HepG2 (cell line): ENCODE data around the gene TMED3. TPM values are rescaled to one million over a fixed set of nuclear protein-coding genes. Genes with fewer than 3 reads are reported as not detected.
A peak's percentile ranks its signal among the peaks of the same experiment; 100 is the strongest.

Experiments
- AGO1 ChIP-seq: fragments of 200-400 bp; formaldehyde crosslinking; IDR thresholded peaks from 2 replicates; pipeline ENCODE4 v1.6.1; 2017; ENCODE audit warnings: mild to moderate bottlenecking, low read depth, low read length, moderate library complexity; ENCODE audit not compliant: poor library complexity, severe bottlenecking
- ARNT2 ChIP-seq: sonication (generic); formaldehyde crosslinking; IDR thresholded peaks from 2 replicates; pipeline ENCODE4 v1.8.0; 2022; ENCODE audit warnings: mild to moderate bottlenecking, low read depth, missing genetic modification reagents, moderate library complexity
- DR1 ChIP-seq: sonication (generic); formaldehyde crosslinking; IDR thresholded peaks from 2 replicates; pipeline ENCODE4 v1.8.0; 2021; ENCODE audit warnings: mild to moderate bottlenecking, missing genetic modification reagents, inconsistent platforms
- IKZF1 ChIP-seq: fragments of 450-650 bp; IDR thresholded peaks from 2 replicates; pipeline ENCODE4 v1.7.1; 2016
- MAFK ChIP-seq, 2 experiments: IDR thresholded peaks in 1 of 2; conservative IDR thresholded peaks in 1 of 2; 2 replicates each; pipeline ENCODE4 v1.6.1; 2011; ENCODE audit warnings: improper control_type of control experiment in 2 of 2, low read length in 2 of 2
- MZF1 ChIP-seq: sonication (generic); formaldehyde crosslinking; IDR thresholded peaks from 2 replicates; pipeline ENCODE4 v1.8.1; 2023; ENCODE audit warnings: mild to moderate bottlenecking, missing genetic modification reagents, borderline replicate concordance
- NR2C2 ChIP-seq: sonication (generic); formaldehyde crosslinking; IDR thresholded peaks from 2 replicates; pipeline ENCODE4 v1.4.0; 2020; ENCODE audit warnings: missing genetic modification reagents, mild to moderate bottlenecking, moderate library complexity, borderline replicate concordance
- NR3C1 ChIP-seq: sonication (generic); formaldehyde crosslinking; IDR thresholded peaks from 2 replicates; pipeline ENCODE4 v1.4.0; 2020; ENCODE audit warnings: missing genetic modification reagents
- PHF5A ChIP-seq: IDR thresholded peaks from one replicate; pipeline ENCODE4 v1.6.1; 2018; ENCODE audit warnings: low read depth, missing genetic modification reagents; ENCODE audit not compliant: unreplicated experiment
- RARA ChIP-seq: IDR thresholded peaks from 2 replicates; pipeline ENCODE4 v1.6.1; 2016; ENCODE audit warnings: missing genetic modification reagents, missing compliant biosample characterization
- RXRA ChIP-seq: sonication (generic); formaldehyde crosslinking; IDR thresholded peaks from 2 replicates; pipeline ENCODE4 v1.5.1; 2020; ENCODE audit warnings: missing genetic modification reagents
- SP5 ChIP-seq: IDR thresholded peaks from 2 replicates; pipeline ENCODE4 v1.6.1; 2016; ENCODE audit warnings: low read depth, borderline replicate concordance
- TEAD3 ChIP-seq: optimal IDR thresholded peaks from 2 replicates; pipeline ENCODE3; 2016; ENCODE audit warnings: borderline replicate concordance
- ZIK1 ChIP-seq: sonication (generic); formaldehyde crosslinking; IDR thresholded peaks from 2 replicates; pipeline ENCODE4 v1.5.0; 2020; ENCODE audit warnings: mild to moderate bottlenecking, low read depth, missing genetic modification reagents, borderline replicate concordance
- ZNF180 ChIP-seq: sonication (generic); formaldehyde crosslinking; IDR thresholded peaks from 2 replicates; pipeline ENCODE4 v1.4.0; 2020; ENCODE audit warnings: low read depth, missing genetic modification reagents, borderline replicate concordance
- ZNF33B ChIP-seq: sonication (generic); formaldehyde crosslinking; IDR thresholded peaks from 2 replicates; pipeline ENCODE4 v1.5.1; 2020; ENCODE audit warnings: mild to moderate bottlenecking, missing genetic modification reagents
- ZNF572 ChIP-seq: sonication (generic); formaldehyde crosslinking; IDR thresholded peaks from 2 replicates; pipeline ENCODE4 v1.5.1; 2020; ENCODE audit warnings: mild to moderate bottlenecking, missing genetic modification reagents
- ZNF703 ChIP-seq: sonication (generic); formaldehyde crosslinking; IDR thresholded peaks from 2 replicates; pipeline ENCODE4 v1.5.1; 2020; ENCODE audit warnings: missing genetic modification reagents, mild to moderate bottlenecking, moderate library complexity, borderline replicate concordance
- ZNF781 ChIP-seq: sonication (generic); formaldehyde crosslinking; IDR thresholded peaks from 2 replicates; pipeline ENCODE4 v1.5.1; 2020; ENCODE audit warnings: borderline replicate concordance, mild to moderate bottlenecking, missing genetic modification reagents; ENCODE audit errors: not compliant biosample characterization
- polyA plus RNA-seq, 8 experiments: library from polyadenylated mRNA; depleted of rRNA in 3 of 8; stranded (reverse) in 7 of 8; unstranded in 1 of 8; fragments of >200 nt; fragmentation: Illumina TruSeq in 4 of 8; extraction: Trizol in 4 of 8; gene quantifications; 2 replicates each; pipeline versions ENCODE4 v1.2.1 to v1.2.3, GENCODE V29; 2011 to 2016; ENCODE audit warnings: low read depth in 4 of 8, missing spikeins in 1 of 8, mixed read lengths in 1 of 8; ENCODE audit not compliant: insufficient read depth in 1 of 8
- total RNA-seq, 5 experiments: library from RNA; depleted of rRNA; stranded (reverse); fragments of >200 nt; fragmentation: Illumina TruSeq; extraction: Trizol; gene quantifications; 2 replicates each; pipeline ENCODE4 v1.2.3, GENCODE V29; 2016; ENCODE audit warnings: low read depth in 1 of 5
- TF ChIP-seq, protein P1 (sequence below): sonication (generic); formaldehyde crosslinking; conservative IDR thresholded peaks from 2 replicates; pipeline ENCODE4 v1.4.0; 2020; ENCODE audit warnings: missing genetic modification reagents
- TF ChIP-seq, protein P2 (sequence below): IDR thresholded peaks from 2 replicates; pipeline ENCODE4 v1.6.1; 2016; ENCODE audit warnings: control low read depth
- TF ChIP-seq, protein P3 (sequence below): sonication (generic); formaldehyde crosslinking; IDR thresholded peaks from 2 replicates; pipeline ENCODE4 v1.5.0; 2020; ENCODE audit warnings: missing genetic modification reagents
- TF ChIP-seq, protein P4 (sequence below): sonication (generic); formaldehyde crosslinking; IDR thresholded peaks from 2 replicates; pipeline ENCODE4 v1.4.0; 2020; ENCODE audit warnings: low read depth, missing genetic modification reagents

The TMED3 gene
- total and polyA plus RNA-seq, 2 of the 13 experiments (the other 11 are each of a cell fraction or from before 2014, with no cell fraction given) = 125 to 155 TPM

DNA sequence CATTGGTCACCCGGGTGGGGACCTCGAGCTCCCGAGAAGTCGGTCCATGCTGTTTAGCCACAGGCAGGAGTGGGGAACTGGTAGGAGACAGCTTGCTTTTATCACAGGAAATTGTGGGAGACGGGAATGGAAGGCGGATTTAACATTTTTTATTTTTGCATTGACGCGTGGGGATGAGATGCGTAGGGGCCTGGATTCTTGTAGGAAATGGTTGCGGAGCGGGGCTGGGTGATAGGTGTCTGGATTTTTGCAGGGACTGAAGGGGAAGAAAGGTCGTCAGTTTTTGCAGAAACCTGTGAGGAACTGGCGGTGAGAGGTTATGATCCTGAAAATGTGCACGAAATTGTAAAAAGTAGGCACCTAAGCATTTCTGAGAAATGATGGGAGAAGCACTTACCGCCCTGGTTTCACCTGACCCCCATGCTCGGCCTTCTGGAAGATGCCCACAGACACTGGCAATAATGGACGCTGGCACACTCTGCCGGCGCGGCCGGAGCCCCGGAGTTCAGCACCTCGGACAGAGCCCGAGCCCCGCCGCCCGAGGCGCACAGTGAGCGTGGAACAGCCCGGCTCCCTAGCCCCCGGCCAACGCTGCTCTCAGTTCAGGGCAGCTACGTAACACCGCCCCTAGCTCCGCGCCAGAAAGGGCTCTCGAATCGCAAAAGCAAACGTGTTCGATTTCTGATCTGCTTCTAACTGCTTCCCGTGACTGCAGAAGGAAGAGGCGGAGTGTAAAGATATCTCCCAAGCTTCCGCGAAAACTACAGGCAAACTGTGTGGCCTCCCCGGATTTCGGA, 27.5 kb upstream of the TMED3 start (continued):
- TF ChIP-seq IKZF1 (no peak), RARA (CRISPR knock-in tag) (no peak), ZNF33B (CRISPR knock-in tag) (no peak), MAFK (conservative IDR thresholded peaks at IDR 0.05 in 1 of 2, IDR thresholded peaks at IDR 0.05 in 1 of 2; ENCODE audit: low read length in 2 of 2) (no peak), ZNF180 (CRISPR knock-in tag) (no peak), AGO1 (no peak), MZF1 (no peak), ZIK1 (CRISPR knock-in tag) (no peak), SP5 (no peak), ZNF703 (no peak), NR3C1 (CRISPR knock-in tag) (no peak), TEAD3 (CRISPR knock-in tag) (no peak), RXRA (CRISPR knock-in tag) (no peak), NR2C2 (no peak), ZNF572 (CRISPR knock-in tag) (no peak), DR1 (no peak), ARNT2 (CRISPR knock-in tag) (0 out of 2 replicates have a peak, but pooled peaks have one; percentile 34), ZNF781 (CRISPR knock-in tag) (peak; percentile 69), PHF5A (CRISPR knock-in tag) (no peak)
- TF ChIP-seq, protein P1, sequence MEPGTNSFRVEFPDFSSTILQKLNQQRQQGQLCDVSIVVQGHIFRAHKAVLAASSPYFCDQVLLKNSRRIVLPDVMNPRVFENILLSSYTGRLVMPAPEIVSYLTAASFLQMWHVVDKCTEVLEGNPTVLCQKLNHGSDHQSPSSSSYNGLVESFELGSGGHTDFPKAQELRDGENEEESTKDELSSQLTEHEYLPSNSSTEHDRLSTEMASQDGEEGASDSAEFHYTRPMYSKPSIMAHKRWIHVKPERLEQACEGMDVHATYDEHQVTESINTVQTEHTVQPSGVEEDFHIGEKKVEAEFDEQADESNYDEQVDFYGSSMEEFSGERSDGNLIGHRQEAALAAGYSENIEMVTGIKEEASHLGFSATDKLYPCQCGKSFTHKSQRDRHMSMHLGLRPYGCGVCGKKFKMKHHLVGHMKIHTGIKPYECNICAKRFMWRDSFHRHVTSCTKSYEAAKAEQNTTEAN = peak; percentile 80; the same call in 1 of the 2 replicates
- TF ChIP-seq, protein P2, sequence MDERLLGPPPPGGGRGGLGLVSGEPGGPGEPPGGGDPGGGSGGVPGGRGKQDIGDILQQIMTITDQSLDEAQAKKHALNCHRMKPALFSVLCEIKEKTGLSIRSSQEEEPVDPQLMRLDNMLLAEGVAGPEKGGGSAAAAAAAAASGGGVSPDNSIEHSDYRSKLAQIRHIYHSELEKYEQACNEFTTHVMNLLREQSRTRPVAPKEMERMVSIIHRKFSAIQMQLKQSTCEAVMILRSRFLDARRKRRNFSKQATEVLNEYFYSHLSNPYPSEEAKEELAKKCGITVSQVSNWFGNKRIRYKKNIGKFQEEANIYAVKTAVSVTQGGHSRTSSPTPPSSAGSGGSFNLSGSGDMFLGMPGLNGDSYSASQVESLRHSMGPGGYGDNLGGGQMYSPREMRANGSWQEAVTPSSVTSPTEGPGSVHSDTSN = no peak
- TF ChIP-seq, protein P3, sequence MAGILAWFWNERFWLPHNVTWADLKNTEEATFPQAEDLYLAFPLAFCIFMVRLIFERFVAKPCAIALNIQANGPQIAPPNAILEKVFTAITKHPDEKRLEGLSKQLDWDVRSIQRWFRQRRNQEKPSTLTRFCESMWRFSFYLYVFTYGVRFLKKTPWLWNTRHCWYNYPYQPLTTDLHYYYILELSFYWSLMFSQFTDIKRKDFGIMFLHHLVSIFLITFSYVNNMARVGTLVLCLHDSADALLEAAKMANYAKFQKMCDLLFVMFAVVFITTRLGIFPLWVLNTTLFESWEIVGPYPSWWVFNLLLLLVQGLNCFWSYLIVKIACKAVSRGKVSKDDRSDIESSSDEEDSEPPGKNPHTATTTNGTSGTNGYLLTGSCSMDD (CRISPR knock-in tag) = no peak
- TF ChIP-seq, protein P4, sequence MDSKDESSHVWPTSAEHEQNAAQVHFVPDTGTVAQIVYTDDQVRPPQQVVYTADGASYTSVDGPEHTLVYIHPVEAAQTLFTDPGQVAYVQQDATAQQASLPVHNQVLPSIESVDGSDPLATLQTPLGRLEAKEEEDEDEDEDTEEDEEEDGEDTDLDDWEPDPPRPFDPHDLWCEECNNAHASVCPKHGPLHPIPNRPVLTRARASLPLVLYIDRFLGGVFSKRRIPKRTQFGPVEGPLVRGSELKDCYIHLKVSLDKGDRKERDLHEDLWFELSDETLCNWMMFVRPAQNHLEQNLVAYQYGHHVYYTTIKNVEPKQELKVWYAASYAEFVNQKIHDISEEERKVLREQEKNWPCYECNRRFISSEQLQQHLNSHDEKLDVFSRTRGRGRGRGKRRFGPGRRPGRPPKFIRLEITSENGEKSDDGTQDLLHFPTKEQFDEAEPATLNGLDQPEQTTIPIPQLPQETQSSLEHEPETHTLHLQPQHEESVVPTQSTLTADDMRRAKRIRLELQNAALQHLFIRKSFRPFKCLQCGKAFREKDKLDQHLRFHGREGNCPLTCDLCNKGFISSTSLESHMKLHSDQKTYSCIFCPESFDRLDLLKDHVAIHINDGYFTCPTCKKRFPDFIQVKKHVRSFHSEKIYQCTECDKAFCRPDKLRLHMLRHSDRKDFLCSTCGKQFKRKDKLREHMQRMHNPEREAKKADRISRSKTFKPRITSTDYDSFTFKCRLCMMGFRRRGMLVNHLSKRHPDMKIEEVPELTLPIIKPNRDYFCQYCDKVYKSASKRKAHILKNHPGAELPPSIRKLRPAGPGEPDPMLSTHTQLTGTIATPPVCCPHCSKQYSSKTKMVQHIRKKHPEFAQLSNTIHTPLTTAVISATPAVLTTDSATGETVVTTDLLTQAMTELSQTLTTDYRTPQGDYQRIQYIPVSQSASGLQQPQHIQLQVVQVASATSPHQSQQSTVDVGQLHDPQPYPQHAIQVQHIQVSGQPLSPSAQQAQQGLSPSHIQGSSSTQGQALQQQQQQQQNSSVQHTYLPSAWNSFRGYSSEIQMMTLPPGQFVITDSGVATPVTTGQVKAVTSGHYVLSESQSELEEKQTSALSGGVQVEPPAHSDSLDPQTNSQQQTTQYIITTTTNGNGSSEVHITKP (CRISPR knock-in tag) = no peak
